Activated effector memory CD4-positive, alpha-beta T cell treated with anti-CD3 and anti-CD28 coated beads, Interleukin-2, amount 50 U/mL, for 16 hours (primary cell): ENCODE data around the gene OTUB2.

Experiments used
- DNase-seq: peaks from one replicate; pipeline ENCODE4 v3.0.0-alpha.2; 2020

OTUB2 gene

DNA sequence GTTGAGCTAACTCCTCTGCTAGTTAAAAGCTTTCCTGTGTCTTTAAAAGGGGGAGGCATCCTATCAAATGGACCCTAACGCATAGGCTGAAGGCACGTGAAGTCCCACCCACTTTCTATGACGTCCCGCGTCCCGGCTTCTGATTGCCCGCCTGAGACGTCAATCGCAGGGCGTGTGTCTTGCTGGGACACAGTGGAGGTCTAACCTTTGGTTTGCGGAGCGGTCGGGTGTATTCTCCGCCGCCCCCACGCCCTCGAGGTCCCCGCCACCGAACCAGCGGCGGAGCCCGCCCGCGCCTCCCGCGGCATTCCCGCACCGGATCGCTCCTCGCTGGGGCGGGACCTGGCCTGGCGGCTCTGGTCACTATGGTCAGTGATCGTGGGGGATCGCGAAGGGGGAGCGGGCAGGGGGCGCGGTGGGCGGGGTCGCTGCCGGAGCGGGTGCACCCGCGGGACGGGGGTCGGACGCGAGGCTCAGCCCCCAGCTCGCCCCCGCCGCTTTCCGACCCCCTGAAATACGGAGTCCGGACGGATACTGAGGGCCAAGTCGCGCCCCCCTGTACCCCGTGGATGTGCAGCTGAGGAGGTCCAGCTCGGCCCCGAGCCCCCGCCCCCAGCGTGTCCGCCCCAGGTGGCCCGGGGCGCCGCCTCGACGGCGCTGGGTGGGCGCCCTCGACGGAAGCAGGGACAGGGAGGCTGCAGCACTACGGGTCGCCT, at the start of gene OTUB2:
Gene OTUB2 (plus strand): TSS at position 168 of the 716 bp plus-strand sequence. CDS start 198 bp downstream, at position 366.
- peak; percentile 97 for DNase-seq

DNA sequence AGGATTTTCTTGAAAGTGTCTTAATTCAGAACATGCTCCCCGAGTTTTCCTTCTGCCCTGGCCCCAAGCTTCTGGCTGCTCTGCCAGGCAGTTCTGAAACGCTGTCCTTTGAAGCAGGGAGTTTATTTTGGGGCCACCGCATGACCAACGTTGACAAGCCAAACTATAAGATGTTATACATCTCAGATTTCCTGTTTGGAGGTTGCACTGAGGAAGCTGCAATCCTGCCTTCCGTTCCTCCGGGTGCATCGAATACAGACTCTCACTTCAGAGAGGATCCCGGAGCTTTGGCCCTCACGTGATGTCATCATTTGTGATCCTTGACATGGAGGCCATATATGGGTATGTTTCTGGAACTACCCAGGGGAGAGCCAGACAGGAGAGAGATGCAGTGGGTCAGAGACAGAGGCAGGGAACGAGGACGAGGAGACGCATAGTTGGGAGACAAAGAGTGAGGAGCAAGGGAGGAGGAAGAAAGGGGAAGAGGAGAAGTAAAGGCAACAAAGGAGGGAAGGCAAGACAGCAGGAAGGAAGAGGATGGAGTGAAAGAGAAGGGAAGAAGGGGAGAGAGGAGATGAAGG, 49.6 kb upstream of the OTUB2 start, which contains the start of gene ASB2:
Gene ASB2 (minus strand): TSS at position 94 of the 581 bp plus-strand sequence. CDS start 12,031 bp downstream, outside the sequence.
- no peak for DNase-seq

DNA sequence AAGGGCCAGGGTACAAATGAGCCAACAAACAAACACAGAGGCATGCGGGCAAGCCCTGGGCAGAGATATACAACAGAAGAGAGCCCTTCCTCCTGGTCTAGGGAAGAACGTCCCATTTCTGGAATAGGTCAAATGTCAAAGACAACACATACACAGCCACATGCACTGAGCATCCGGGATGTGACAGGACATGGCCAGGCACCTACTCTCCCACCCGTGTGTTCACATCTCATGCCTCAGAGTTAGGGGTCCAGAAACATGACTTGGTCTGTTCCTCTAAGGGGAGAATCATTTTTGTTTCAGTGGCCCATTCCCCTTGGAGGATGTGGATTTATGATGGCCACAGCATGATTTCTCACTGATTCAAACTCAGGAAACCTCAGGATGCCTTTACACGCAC, 49.0 kb upstream of the OTUB2 start:
- no peak for DNase-seq

DNA sequence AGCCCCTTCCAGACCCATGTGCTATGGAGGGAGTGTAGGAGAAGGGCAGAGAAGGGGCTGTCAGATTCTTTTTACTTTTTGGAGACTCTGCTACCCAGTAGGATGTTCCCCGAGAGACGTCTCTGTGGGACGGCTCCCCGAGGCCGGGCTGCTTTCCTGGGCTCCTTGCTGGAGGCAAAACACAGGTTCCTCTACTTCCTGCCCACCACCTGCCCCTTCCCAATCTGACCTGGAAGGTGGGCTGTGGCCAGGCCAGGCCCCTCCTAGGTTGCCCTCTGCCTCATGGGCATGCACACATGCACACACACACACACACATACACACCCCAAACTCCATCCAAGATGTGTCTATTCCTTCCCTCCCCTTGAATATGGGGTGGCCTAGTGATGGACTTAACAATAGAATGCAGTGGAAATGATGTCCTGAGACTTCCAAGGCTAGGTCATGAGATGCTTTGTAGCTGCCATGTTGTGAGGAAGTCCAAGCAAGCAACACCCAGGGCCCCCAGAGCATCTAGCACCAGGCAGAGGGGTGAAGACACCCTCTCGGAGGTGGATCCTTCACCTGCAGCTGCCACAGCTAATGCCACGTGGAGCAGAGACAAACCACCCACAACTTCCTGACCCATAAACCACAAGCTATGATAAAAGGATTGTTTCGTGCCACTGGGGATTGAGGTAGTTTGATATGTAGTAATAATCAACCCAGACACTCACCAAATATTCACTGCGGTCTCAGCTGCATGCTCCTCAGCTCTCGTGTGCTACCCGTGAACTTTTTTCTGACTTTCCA, 48.2 kb upstream of the OTUB2 start:
- peak; percentile 91 for DNase-seq

DNA sequence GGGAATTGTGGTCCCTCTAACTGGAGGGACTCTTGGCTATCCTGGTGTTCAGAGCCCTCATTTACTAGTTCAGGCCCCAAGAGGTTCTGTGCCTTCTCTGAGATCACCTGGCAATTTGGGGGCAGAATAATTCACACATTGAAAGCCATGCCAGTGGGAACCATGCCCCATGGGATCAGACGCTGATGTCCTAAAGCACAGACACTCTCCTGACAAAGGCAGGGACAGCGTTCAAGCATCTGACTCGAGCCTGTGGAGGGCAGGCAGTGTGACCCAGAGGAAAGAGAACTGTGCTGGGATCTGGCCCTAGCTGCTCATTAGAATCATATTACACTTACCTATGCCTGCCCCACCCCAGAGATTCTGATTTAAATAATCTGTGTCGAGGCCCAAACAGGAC, 47.4 kb upstream of the OTUB2 start:
- DNase-seq = no peak

DNA sequence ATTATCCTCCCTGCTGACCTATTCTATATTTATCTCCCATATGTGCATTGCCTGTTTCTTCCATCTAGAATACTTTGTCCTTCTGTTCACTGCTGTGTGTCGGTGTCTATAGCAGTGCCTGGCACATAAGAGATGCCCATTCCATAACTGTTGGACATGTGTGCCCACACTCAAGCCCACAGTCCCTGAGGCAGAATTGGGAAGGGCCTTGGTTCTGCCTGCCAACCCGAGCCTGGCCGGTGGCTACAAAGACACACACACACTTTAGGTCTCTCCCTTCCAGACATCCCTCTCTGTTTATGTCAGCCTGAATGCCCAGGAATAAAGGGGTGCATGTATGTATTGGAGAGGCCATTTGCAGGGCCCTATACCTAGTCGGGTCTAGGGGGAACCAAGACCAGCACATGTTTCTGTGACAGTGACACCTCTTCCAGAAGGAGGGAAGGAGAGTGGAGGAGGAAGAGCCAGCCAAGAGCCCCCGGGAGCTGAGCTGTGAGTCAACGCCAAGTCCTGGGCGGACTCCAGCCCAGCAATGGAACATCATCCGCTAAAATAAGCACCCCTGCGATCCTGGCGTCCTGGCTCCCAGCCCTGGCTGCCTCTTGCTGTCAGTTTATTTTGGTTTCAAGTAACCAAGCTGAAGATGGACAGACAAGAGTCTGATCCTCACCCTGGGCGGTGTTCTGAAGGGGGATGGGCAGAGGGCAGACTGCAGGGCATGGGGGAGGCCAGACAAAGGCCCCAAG, 45.5 kb upstream of the OTUB2 start:
- DNase-seq = no peak

DNA sequence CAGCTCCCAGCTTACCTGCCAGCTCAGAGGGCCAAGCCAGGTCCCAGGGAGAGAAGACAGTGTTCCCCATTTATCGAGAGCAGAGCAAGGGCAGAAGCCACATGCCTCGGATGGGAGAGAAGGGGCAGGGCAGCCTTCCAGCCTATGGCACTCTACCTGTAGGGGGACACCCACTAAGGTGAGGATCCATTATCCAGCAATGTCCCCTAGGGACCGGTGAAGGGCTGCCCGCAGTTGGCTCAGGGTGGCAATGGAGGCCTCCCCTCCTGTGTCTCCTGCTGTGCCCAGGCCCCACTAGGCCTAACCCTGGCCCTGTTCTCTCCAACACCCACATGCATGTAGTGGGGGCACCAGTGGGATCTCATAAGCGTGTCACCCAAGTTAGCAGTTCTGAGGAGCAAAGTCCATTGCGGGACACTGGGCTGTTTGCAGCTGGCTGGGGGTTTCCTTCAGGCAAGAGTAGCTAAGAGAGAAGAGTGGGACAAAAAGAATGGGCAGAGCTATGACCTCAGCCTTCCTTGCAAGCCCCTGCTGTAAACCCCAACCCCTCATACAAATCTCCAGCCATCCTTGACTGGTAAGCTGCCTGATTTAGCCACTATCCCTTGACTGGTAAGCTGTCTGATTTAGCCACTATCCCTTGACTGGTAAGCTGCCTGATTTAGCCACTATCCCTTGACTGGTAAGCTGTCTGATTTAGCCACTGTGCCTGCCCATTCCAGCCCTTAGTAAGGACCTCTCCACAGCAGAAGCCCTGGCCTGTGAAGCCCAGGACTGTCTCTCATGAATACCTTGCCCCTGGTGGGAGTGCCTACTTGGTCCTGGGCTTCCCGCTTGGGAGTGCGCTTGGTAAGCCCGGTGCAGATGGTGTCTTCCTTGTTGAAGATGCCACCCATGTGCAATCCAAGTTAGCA, 44.6 kb upstream of the OTUB2 start:
- DNase-seq = no peak

DNA sequence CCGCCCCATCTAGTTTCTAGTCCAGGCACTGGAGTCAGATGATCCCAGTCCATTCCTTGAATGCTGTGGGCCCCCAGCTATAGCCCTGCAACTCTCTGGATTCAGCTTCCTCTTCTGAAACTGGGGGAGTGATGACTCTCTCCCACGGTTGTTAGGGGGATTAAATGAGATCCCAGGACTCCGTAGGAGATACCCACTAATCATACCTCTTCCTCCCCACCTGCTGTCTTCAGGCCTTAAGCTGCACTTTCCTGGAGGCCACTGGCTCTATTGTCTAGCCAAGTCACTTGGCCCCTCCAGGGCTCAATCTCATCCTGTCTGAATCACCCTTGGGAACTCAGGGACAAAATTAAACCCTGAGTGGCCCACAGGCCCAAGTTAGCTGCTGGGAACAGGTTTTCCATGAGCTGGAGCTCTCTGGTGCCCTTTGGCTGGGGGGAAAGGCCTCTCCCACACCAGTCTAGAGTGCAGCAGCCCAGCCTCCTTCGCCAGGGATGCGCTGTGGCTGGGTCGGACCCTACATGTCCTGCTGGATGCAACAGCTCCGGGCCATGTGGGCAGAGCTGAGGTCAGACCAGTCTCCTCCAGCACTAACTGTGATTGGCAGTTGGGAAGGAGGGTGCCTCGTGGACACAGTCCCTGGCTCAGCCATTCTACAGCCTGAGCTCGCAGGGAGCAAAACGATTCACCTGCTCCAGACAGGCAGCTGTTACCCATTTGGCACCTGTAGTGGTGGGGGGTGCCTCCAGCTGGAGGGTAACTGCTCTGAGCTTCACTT, 43.7 kb upstream of the OTUB2 start:
- DNase-seq = no peak

DNA sequence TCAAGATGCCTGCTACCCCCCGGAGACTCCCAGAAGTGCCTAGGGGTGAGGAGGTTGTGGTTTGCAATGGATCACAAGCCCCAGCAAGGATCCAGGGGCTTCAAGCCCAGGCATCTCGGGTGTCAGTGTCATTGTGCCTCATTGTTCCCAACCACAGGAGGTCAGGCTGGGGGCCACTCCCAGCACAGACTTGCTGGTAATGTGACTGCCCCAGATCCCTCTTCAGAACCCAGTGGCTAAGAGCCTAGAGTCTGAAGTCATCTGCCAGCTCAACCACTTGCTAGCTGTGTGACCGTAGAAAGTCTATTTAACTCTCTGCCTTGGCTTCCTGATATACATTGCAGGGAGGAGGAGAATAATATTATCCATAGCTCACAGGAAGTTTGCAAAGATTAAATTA, 42.1 kb upstream of the OTUB2 start:
- DNase-seq = no peak

DNA sequence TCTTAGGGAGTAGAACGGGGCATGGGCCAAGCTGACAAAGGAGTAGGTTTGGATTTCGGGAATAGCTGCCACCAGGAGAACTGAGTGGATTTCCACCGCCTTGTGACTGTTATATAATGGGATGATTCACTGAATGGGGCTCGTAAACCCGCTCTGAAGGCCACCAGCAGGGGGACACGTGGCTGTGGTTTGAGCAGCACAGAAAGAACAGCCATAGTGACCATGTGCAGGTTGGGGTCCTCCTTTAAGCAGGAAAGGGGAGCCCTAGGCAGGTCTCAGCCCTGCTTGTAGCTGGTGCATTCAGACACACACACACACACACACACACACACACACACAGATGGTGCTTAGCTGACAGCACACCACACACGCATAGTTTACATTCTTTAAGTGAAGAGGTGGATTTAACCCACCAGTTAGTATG, 41.1 kb upstream of the OTUB2 start:
- DNase-seq = no peak

DNA sequence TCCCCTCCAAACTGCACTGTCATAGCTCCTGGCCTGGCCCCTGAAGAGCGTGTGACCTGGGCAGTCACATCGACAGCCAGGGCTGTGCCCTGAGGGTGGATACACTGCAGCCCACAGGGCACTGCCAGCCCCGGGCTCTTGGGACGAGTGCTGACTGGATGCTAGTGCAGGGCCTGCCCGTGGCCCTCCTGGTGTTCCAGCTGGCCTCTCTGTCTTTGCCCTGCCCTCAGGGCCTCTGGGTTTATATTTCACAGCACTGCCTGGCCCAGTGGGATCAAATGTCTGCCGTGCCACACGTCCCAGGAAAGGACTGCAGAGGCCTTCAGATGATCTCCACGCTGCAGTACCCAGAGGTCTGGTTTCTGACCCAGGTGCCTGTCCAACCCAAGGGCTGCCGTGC, 39.2 kb upstream of the OTUB2 start:
- no peak for DNase-seq

DNA sequence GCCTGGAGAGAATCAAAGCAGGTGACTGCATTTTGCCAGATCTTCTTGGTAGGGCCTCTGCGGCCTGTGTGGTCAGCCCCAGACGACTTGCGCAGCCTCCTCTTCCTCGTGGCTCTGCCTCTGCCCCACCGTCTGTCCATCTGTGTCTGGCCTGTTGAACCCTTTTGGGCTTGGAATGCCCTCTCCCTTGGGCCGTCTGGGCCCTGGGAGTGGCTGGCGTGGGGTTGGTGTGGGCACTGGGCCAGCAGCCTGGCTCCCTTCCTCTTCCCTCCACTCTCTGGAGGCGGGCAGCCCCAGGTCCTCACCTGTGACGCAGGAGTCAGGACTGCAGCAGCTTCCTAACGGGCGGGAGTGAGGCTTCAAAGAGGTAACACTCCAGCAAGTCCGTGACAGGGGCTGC, 38.8 kb upstream of the OTUB2 start:
- DNase-seq = no peak

DNA sequence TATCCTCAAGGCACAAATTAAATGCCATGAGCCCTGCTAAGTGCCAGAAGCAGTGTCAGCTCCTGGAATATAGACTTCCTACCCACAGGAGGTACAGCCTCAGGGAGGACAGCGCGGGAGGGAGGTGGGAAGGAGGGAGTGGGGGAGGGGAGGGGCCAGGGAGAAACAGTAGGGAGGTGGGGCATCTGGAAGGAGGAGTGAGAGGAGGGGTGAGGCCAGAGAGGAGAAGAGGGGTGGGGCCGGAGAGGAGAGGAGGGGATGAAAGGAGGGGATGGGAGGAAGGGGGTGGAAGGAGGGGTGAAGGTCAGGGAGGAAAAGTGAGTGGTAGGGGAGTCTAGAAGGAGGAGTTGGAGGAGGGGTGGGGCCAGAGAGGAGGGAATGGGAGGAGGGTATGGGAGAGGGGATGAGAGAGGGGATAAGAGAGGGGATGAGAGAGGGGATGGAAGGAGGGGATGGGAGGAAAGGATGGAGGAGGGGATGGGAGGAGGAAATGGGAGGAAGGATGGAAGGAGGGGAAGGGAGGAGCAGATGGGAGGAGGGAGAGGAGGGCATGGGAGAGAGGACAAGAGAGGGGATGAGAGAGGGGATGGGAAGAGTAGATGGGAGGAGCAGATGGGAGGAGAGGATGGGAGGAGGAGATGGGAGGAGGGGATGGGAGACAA, 38.2 kb upstream of the OTUB2 start:
- no peak for DNase-seq

DNA sequence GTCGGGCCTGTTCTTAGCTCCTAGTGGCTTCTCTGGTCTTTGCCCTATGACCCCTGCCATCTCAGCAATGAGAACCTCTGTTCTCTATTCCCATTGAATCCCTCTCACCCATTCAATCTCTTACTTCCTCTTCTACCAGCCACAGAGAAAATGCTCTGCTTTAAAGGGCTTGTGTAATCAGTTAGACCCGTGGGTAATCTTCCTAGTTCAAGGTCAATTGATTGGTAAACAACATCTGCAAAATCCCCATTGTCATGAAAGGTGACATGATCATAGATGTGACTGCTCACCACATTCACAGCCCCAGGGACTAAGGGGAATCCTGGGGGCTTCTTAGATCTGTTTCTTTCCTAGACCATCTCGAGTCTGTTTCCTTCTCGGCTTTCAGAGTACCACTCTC, 36.2 kb upstream of the OTUB2 start:
- no peak for DNase-seq

DNA sequence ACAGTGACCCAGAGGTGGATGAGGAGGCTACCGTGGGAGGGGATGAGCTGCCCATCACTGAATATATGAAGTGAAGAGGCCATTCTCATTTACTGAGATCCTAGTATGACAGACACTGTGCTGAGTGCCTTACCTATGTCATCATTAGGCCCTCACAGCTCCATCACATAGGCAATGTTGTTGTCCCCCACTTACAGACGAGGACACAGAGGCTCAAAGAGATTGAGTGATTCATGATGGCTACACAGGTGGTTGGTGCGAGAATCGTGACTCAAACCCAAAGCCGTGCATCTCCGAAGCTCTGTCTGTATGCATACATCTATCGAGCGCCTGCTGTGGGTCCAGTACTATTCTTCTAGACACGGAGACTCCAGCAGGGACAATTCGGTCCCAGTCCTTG, 34.9 kb upstream of the OTUB2 start:
- no peak for DNase-seq

DNA sequence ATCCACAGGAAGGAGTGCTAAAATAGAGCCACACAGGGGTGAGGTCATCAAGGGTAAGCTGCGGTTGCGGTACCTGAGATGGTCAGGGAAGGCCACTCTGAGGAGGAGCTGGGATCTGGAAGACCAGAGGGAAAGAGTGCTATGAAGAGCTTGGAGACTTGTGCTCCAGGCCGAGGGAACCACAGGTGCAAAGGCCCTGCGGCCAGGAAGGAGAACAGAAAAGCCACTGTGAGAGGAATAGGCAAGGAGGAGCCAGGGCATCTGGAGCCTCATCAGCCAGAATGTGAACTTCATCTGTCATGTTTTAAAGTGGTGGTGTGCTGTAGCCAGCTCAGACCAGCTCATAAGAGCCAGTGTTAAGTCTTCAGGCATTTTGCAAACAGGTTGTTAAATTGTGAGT, 34.5 kb upstream of the OTUB2 start:
- no peak for DNase-seq

DNA sequence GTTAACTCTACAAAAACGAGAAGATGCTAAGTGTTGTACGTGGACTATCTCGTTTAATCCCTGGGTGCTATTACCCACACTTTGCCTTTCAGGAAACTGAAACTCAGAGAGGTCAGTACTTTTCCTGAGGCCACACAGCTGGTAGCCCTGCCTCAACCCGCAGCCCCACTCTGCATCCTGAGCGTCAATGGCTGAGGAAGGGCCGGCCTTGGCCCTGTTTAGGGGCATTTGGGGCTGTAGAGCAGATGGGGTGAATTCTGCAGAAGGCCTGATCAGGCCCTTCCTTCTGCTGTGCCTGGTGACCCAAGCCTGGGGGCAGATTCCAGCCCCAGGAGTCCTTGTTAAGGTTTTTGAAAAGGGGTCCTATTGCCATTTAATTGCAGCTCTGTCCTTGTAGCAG, 32.8 kb upstream of the OTUB2 start:
- no peak for DNase-seq

DNA sequence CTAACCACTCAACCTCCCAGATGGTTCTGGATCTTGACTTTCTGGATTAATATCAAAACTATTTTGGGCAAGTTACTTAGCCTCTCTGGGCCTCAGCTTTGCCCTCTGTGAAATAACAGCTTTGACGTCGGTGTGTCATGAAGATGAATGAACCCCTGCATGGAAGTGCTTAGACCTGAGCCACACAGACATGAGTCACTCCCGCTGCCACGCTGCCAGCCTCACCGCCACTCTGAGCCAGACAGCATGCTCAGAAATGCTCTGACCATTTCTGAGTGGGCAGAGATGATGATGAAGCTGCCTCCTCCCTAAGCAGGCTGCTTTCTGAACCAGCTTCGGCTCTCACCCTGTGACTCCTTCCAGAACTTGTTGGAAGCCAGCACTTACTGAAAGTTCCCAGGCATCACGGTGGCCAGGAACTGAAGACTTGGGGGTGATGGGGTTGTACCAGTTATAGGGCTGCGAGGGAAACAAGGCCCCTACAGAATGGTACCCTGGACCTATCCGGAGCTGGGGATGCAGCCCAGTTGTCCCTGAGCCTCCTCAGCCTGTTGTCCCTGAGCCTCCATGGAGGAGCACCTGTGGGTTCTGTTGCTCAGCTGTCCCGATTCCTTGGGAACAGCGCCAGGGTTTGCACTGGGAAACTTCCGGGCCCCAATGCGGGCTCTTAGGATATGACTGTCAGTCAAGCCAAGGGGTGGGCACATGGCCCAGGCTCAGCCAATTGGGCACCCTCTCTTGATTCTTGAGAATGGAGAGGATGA, 31.0 kb upstream of the OTUB2 start:
- DNase-seq = peak; percentile 88

DNA sequence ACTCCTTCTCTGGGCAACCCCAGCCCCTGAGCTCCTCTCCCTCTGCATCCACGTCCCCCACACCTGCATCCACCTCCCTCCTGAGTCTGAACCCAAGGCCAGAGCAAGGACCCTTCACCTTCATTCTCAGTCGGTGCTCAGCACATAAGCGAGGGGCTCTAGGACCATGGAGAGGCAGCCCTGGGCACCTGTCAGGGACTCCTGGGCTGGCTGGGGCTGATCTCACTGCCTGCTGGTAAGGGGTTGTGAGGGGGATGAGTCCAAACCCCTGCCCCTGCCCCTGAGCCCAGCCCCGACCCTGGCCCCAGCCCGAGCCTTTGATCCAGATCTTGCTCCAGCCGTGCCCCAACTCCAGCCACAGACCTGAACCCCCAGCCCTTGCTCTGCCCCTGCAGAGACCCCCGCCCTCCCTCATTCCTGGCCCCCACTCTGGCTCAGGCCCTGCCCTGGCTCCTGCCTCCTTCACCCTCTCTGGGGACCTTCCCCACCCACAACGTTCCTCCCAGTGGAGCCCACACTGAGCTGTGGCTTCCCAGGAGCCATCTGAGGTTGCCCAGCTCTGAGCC, 29.9 kb upstream of the OTUB2 start:
- no peak for DNase-seq

DNA sequence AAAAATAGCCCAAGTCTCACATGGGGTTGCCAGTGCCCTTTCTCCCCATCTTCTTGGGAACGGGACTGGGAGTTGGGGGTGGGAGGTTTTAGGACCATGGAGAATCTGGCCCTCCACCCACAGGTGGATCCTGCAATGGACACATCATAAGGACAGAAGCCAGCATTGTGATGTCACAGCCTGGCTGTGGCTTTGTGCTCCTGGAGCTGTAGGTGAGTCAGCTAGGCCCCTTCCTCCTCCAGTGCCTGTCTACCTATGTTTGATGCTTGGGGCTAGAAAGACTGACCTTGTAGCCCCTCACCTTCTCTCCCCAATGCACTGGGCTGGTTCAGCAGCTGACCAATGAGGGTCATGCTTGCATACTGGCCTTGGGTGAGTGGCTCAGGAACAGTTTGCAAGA, 29.1 kb upstream of the OTUB2 start, which contains the start of gene CCDC197:
Gene CCDC197 (plus strand): TSS at position 220 of the 400 bp plus-strand sequence. CDS start 831 bp downstream, outside the sequence.
- DNase-seq = no peak
